Adipose tissue (tissue), 3 donors: ENCODE measurements around the gene OSBPL7. TPM values are rescaled to one million over a fixed set of nuclear protein-coding genes. Genes with fewer than 3 reads are reported as not detected.

Source experiments
- H3K27ac ChIP-seq: one replicate; pipeline ENCODE4 v1.5.1; 2013; ENCODE audit warnings: low read depth, low read length
- WGBS, 3 donors: extraction: QIAGEN DNeasy Blood & Tissue Kit; methylation state at CpG; one replicate each; pipeline ENCODE4 v1.1.7; 2013; 5-methylcytosine and 5-hydroxymethylcytosine counted together
- polyA plus RNA-seq, 3 donors: library from polyadenylated mRNA; stranded (reverse); fragments of 200-250 nt; gene quantifications; one replicate each; pipeline ENCODE4 v1.2.3, GENCODE V29; 2013
- donor health status: healthy with polysubstance abuse.
- donor health status: Bipolar disorder and iron deficiency.
- donor health status: healthy.

OSBPL7 gene
- polyA plus RNA-seq, 3 donors: 5.3 to 11.0 (median 5.6) TPM

- no peak within 1 kb of the TSS for H3K27ac ChIP-seq
- WGBS, 3 donors: 0% methylated on average over 40 to 42 of the region's 42 CpGs
Measured at GRCh38 chr17:47831003-47831933, 9.7 kb upstream of the OSBPL7 start, which contains the start of the genes LRRC46 and MRPL10. LRRC46 (plus strand) TSS chr17:47831670; CDS start chr17:47831990, 320 bp downstream. MRPL10 (minus strand) TSS chr17:47831541; CDS start chr17:47831511, 30 bp downstream.

GRCh38 chr17:47830396-47831002 lies 8.9 kb upstream of the OSBPL7 start:
- no peak overlapping the region for H3K27ac ChIP-seq
- 56 to 75% (median 73%) methylated on average over 18 of the region's 18 CpGs for WGBS, 3 donors

GRCh38 chr17:47829870-47830269 lies 8.3 kb upstream of the OSBPL7 start:
- no peak overlapping the region for H3K27ac ChIP-seq

GRCh38 chr17:47823519-47823918 lies 1.9 kb upstream of the OSBPL7 start:
- no peak overlapping the region for H3K27ac ChIP-seq
- 83 to 89% (median 86%) methylated on average over 4 of the region's 4 CpGs for WGBS, 3 donors

More at GRCh38 chr17:47829870-47830269, 8.3 kb upstream of the OSBPL7 start:
- WGBS, 3 donors: 85 to 91% (median 86%) methylated on average over 3 of the region's 3 CpGs

GRCh38 chr17:47822785-47823184 lies 1.2 kb upstream of the OSBPL7 start:
- no peak overlapping the region for H3K27ac ChIP-seq
- 91 to 93% (median 92%) methylated on average over 4 of the region's 4 CpGs for WGBS, 3 donors

- H3K27ac ChIP-seq: no peak overlapping the region
- whole genome bisulfite sequencing, 3 donors: 3 to 17% (median 6%) methylated on average over 4 of the region's 4 CpGs
Measured at GRCh38 chr17:47821031-47821423, 567 bp downstream of the OSBPL7 start.

GRCh38 chr17:47820033-47820789 lies 1.4 kb downstream of the OSBPL7 start:
- no peak overlapping the region for H3K27ac ChIP-seq
- 55 to 67% (median 57%) methylated on average over 12 of the region's 12 CpGs for WGBS, 3 donors

GRCh38 chr17:47819475-47819874 lies 2.1 kb downstream of the OSBPL7 start:
- no peak overlapping the region for H3K27ac ChIP-seq
- 69 to 83% (median 69%) methylated on average over 10 of the region's 10 CpGs for WGBS, 3 donors

- 90 to 92% (median 91%) methylated on average over 11 of the region's 11 CpGs for WGBS, 3 donors
- H3K27ac ChIP-seq: no peak overlapping the region
Measured at GRCh38 chr17:47818002-47818695, 3.4 kb downstream of the OSBPL7 start.

GRCh38 chr17:47816947-47817346 lies 4.6 kb downstream of the OSBPL7 start:
- 96 to 97% (median 96%) methylated on average over 10 of the region's 10 CpGs for WGBS, 3 donors
- H3K27ac ChIP-seq: no peak overlapping the region

- no peak overlapping the region for H3K27ac ChIP-seq
- 94 to 95% (median 94%) methylated on average over 21 of the region's 21 CpGs for WGBS, 3 donors
Measured at GRCh38 chr17:47816111-47816735, 5.4 kb downstream of the OSBPL7 start.

- no peak overlapping the region for H3K27ac ChIP-seq
- WGBS, 3 donors: 92 to 93% (median 93%) methylated on average over 21 of the region's 21 CpGs
Measured at GRCh38 chr17:47815106-47815918, 6.3 kb downstream of the OSBPL7 start.

- 93 to 96% (median 95%) methylated on average over 22 of the region's 22 CpGs for WGBS, 3 donors
- no peak overlapping the region for H3K27ac ChIP-seq
Measured at GRCh38 chr17:47813512-47814031, 8.0 kb downstream of the OSBPL7 start.

- H3K27ac ChIP-seq: no peak overlapping the region
- 88 to 96% (median 94%) methylated on average over 14 of the region's 14 CpGs for WGBS, 3 donors
Measured at GRCh38 chr17:47813077-47813476, 8.5 kb downstream of the OSBPL7 start.

GRCh38 chr17:47812146-47812920 lies 9.3 kb downstream of the OSBPL7 start:
- 73 to 88% (median 84%) methylated on average over 18 of the region's 18 CpGs for WGBS, 3 donors
- no peak overlapping the region for H3K27ac ChIP-seq

- 46 to 85% (median 71%) methylated on average over 7 of the region's 7 CpGs for WGBS, 3 donors
Measured at GRCh38 chr17:47811709-47812108, 9.9 kb downstream of the OSBPL7 start.

More at GRCh38 chr17:47811709-47812108, 9.9 kb downstream of the OSBPL7 start:
- no peak overlapping the region for H3K27ac ChIP-seq
